Right lung (tissue), 5 donors: Measurements from ENCODE around the gene BRAT1. TPM values are rescaled to one million over a fixed set of nuclear protein-coding genes. Genes with fewer than 3 reads are reported as not detected.

ENCODE experiments used
- DNase-seq, 2 donors: peaks; one replicate each; pipeline ENCODE4 v3.0.0-alpha.2; 2013
- polyA plus RNA-seq, 5 donors: library from polyadenylated mRNA; unstranded; fragments of 120-200 nt; gene quantifications; one replicate each; pipeline versions ENCODE4 v1.2.1 to v1.2.3, GENCODE V29; 2013; ENCODE audit warnings: inconsistent platforms in 1 of 5, low replicate concordance in 1 of 5; ENCODE audit not compliant: insufficient read length in 5 of 5, insufficient read depth in 1 of 5

The BRAT1 gene
- polyA plus RNA-seq, 5 donors = 22.8 to 44.9 (median 29.2) TPM

- DNase-seq = no peak
Measured at GRCh38 chr7:2512179-2512661, 43.1 kb downstream of the BRAT1 start.

- DNase-seq = no peak
Measured at GRCh38 chr7:2511769-2512168, 43.6 kb downstream of the BRAT1 start.

GRCh38 chr7:2510909-2511768 lies 44.2 kb downstream of the BRAT1 start:
- no peak for DNase-seq

GRCh38 chr7:2510130-2510776 lies 45.1 kb downstream of the BRAT1 start:
- DNase-seq = no peak

GRCh38 chr7:2509298-2509906 lies 45.9 kb downstream of the BRAT1 start:
- DNase-seq = no peak

GRCh38 chr7:2508327-2509215 lies 46.8 kb downstream of the BRAT1 start:
- DNase-seq = no peak

GRCh38 chr7:2507917-2508306 lies 47.4 kb downstream of the BRAT1 start:
- no peak for DNase-seq

GRCh38 chr7:2507208-2507916 lies 48.0 kb downstream of the BRAT1 start:
- DNase-seq = no peak

- no peak for DNase-seq
Measured at GRCh38 chr7:2505401-2505800, 49.9 kb downstream of the BRAT1 start.

GRCh38 chr7:2504889-2505375 lies 50.4 kb downstream of the BRAT1 start:
- no peak for DNase-seq

- no peak for DNase-seq
Measured at GRCh38 chr7:2504128-2504888, 51.0 kb downstream of the BRAT1 start.

- DNase-seq = no peak
Measured at GRCh38 chr7:2503056-2503941, 52.0 kb downstream of the BRAT1 start.

- no peak for DNase-seq
Measured at GRCh38 chr7:2502647-2502966, 52.7 kb downstream of the BRAT1 start.

GRCh38 chr7:2501947-2502646 lies 53.2 kb downstream of the BRAT1 start:
- no peak for DNase-seq

- no peak for DNase-seq
Measured at GRCh38 chr7:2500701-2501100, 54.6 kb downstream of the BRAT1 start.

GRCh38 chr7:2499719-2500430 lies 55.4 kb downstream of the BRAT1 start:
- DNase-seq = no peak

GRCh38 chr7:2499181-2499580 lies 56.1 kb downstream of the BRAT1 start:
- DNase-seq = no peak

- no peak for DNase-seq
Measured at GRCh38 chr7:2498708-2499107, 56.6 kb downstream of the BRAT1 start.
